HG02759 (cell line): ENCODE data around the gene FNDC3B.

Source experiments
- ATAC-seq: cut with Tn5 transposase; IDR thresholded peaks from one replicate; pipeline ENCODE4 v1.9.1; 2021; ENCODE audit warnings: mild to moderate bottlenecking, moderate library complexity; ENCODE audit not compliant: unreplicated experiment

The FNDC3B gene

GRCh38 chr3:172182797-172183196, 143.4 kb downstream of the FNDC3B start:
- ATAC-seq, result no peak

GRCh38 chr3:172184106-172184822, 144.9 kb downstream of the FNDC3B start:
- no peak for ATAC-seq

GRCh38 chr3:172185907-172186306, 146.5 kb downstream of the FNDC3B start:
- ATAC-seq, result no peak

GRCh38 chr3:172186607-172187006, 147.2 kb downstream of the FNDC3B start:
- ATAC-seq, result no peak

GRCh38 chr3:172187511-172187910, 148.1 kb downstream of the FNDC3B start:
- ATAC-seq, result no peak

- no peak for ATAC-seq
These were observed 149.1 kb downstream of the FNDC3B start for GRCh38 chr3:172188511-172188910.

- no peak for ATAC-seq
These were observed 149.8 kb downstream of the FNDC3B start for GRCh38 chr3:172189213-172189612.

- ATAC-seq, result no peak
These were observed 150.7 kb downstream of the FNDC3B start for GRCh38 chr3:172189987-172190603.

GRCh38 chr3:172190980-172191379, 151.6 kb downstream of the FNDC3B start:
- no peak for ATAC-seq

- ATAC-seq, result no peak
These were observed 152.3 kb downstream of the FNDC3B start for GRCh38 chr3:172191629-172192028.

- no peak for ATAC-seq
These were observed 153.5 kb downstream of the FNDC3B start for GRCh38 chr3:172192830-172193415.

GRCh38 chr3:172193436-172193835, 154.1 kb downstream of the FNDC3B start:
- no peak for ATAC-seq

GRCh38 chr3:172194702-172195406, 155.5 kb downstream of the FNDC3B start:
- ATAC-seq, result no peak

GRCh38 chr3:172195407-172195754, 156.0 kb downstream of the FNDC3B start:
- no peak for ATAC-seq

GRCh38 chr3:172197344-172197743, 158.0 kb downstream of the FNDC3B start:
- no peak for ATAC-seq

GRCh38 chr3:172198428-172198827, 159.1 kb downstream of the FNDC3B start:
- ATAC-seq, result no peak

GRCh38 chr3:172199850-172200369, 160.5 kb downstream of the FNDC3B start:
- ATAC-seq, result no peak

- no peak for ATAC-seq
These were observed 161.9 kb downstream of the FNDC3B start for GRCh38 chr3:172201136-172201869.

- no peak for ATAC-seq
These were observed 162.5 kb downstream of the FNDC3B start for GRCh38 chr3:172201870-172202236.

GRCh38 chr3:172202797-172203196, 163.4 kb downstream of the FNDC3B start:
- ATAC-seq, result no peak
